Endothelial cell of umbilical vein (primary cell): ENCODE measurements around the gene NSD2. TPM values are rescaled to one million over a fixed set of nuclear protein-coding genes. Genes with fewer than 3 reads are reported as not detected.

Experiments
- BruUV-seq: library from RNA; stranded (reverse); fragments of 400-500 nt; replicated peaks from 2 replicates; lab custom pipeline; 2021; lab: Mats Ljungman, UMichigan
- CTCF ChIA-PET: fragments of 300-600, 350-600 bp; sonication (Branson Sonifier 250); formaldehyde crosslinking; loops from one replicate; lab custom pipeline; 2021; ENCODE audit warnings: antibody characterized with exemption, inconsistent platforms; lab: Charles Lee
- POLR2A ChIA-PET: fragments of 300-600, 350-600 bp; sonication (Branson Sonifier 250); formaldehyde crosslinking; loops from one replicate; lab custom pipeline; 2021; ENCODE audit warnings: antibody characterized with exemption, inconsistent platforms; lab: Charles Lee
- DNase-seq: peaks from one replicate; pipeline ENCODE4 v3.0.0-alpha.2; 2011; ENCODE audit warnings: low read depth, low spot score
- FAIRE-seq: peaks from 2 replicates; lab custom pipeline; 2011; peaks lifted over from hg19 to GRCh38; lab: Jason Lieb, UNC
- H2AFZ ChIP-seq: 2 replicates; pipeline ENCODE4 v1.6.0; 2012; ENCODE audit warnings: low read depth, low read length, control low read depth, inconsistent platforms
- H3K27ac ChIP-seq: 2 replicates; pipeline ENCODE4 v1.5.1; 2011; ENCODE audit warnings: low read depth, mild to moderate bottlenecking, control low read depth, low read length, moderate library complexity; ENCODE audit not compliant: insufficient read depth
- H3K27me3 ChIP-seq, 2 experiments: 2 replicates each; pipeline versions ENCODE4 v1.6.0 to v1.6.1; 2011; ENCODE audit warnings: low read length in 2 of 2, mixed read lengths in 1 of 2; ENCODE audit not compliant: control insufficient read depth in 2 of 2, insufficient read depth in 2 of 2
- H3K36me3 ChIP-seq, 2 experiments: 2 replicates in 1 of 2; 3 replicates in 1 of 2; pipeline ENCODE4 v1.5.1; 2011; ENCODE audit warnings: low read length in 2 of 2, mild to moderate bottlenecking in 1 of 2, moderate library complexity in 1 of 2; ENCODE audit not compliant: control insufficient read depth in 2 of 2, insufficient read depth in 2 of 2; ENCODE audit errors: extremely low read depth in 1 of 2
- H3K4me1 ChIP-seq: 3 replicates; pipeline ENCODE4 v1.5.1; 2011; ENCODE audit warnings: mild to moderate bottlenecking, low read length; ENCODE audit not compliant: control insufficient read depth, insufficient read depth; ENCODE audit errors: extremely low read depth
- H3K4me2 ChIP-seq: 2 replicates; pipeline ENCODE4 v1.6.1; 2011; ENCODE audit warnings: low read length, control low read depth, mixed read lengths; ENCODE audit not compliant: insufficient read depth
- H3K4me3 ChIP-seq, 3 experiments: fragments of 200-600 bp in 1 of 3; sonication (generic), shearing (Covaris generic) in 1 of 3; replicated peaks in 1 of 3; 2 replicates each; pipeline ENCODE4 v1.5.1; 2011 to 2016; ENCODE audit warnings: control low read depth in 3 of 3, low read length in 3 of 3, mild to moderate bottlenecking in 2 of 3, inconsistent platforms in 1 of 3, low read depth in 1 of 3, moderate library complexity in 1 of 3; ENCODE audit not compliant: insufficient read depth in 1 of 3
- H3K79me2 ChIP-seq: 2 replicates; pipeline ENCODE4 v1.6.0; 2012; ENCODE audit warnings: low read length, inconsistent platforms; ENCODE audit not compliant: control insufficient read depth, insufficient read depth
- H3K9ac ChIP-seq: replicated peaks from 2 replicates; pipeline ENCODE3; 2011; ENCODE audit warnings: low read length, control low read depth; ENCODE audit not compliant: insufficient read depth; ENCODE audit errors: extremely low read depth
- H3K9me1 ChIP-seq: replicated peaks from 3 replicates; pipeline ENCODE4 v1.6.0; 2011; ENCODE audit warnings: mild to moderate bottlenecking, low read length; ENCODE audit not compliant: control insufficient read depth, insufficient read depth; ENCODE audit errors: extremely low read depth
- H3K9me3 ChIP-seq: replicated peaks from 2 replicates; pipeline ENCODE4 v1.5.1; 2012; ENCODE audit warnings: low read length, inconsistent platforms; ENCODE audit not compliant: control insufficient read depth, insufficient read depth
- H4K20me1 ChIP-seq: replicated peaks from 2 replicates; pipeline ENCODE3; 2011; ENCODE audit warnings: mild to moderate bottlenecking, low read length; ENCODE audit not compliant: control insufficient read depth, insufficient read depth; ENCODE audit errors: extremely low read depth
- CTCF ChIP-seq, 2 donors: IDR thresholded peaks; 1 replicate in 1 of 2; 2 replicates in 1 of 2; pipeline ENCODE4 v1.5.1; 2011; ENCODE audit warnings: low read length in 2 of 2, mild to moderate bottlenecking in 2 of 2, moderate library complexity in 2 of 2, control low read depth in 1 of 2, inconsistent platforms in 1 of 2, low read depth in 1 of 2; ENCODE audit not compliant: insufficient read depth in 1 of 2; ENCODE audit errors: extremely low read depth in 1 of 2
- EZH2 ChIP-seq: IDR thresholded peaks from 2 replicates; pipeline ENCODE4 v1.6.1; 2012; ENCODE audit warnings: borderline replicate concordance, low read depth, mild to moderate bottlenecking, moderate library complexity, low read length, inconsistent platforms; ENCODE audit not compliant: severe bottlenecking
- FOS ChIP-seq: IDR thresholded peaks from 2 replicates; pipeline ENCODE4 v1.6.1; 2011; ENCODE audit warnings: mild to moderate bottlenecking, low read length, moderate library complexity, borderline replicate concordance; ENCODE audit not compliant: insufficient read depth
- GATA2 ChIP-seq: IDR thresholded peaks from 2 replicates; pipeline ENCODE4 v1.7.0; 2011; ENCODE audit warnings: low read depth, mild to moderate bottlenecking, moderate library complexity, mixed read lengths, low read length; ENCODE audit not compliant: insufficient read length, insufficient read depth
- JUN ChIP-seq: IDR thresholded peaks from 2 replicates; pipeline ENCODE4 v1.6.1; 2011; ENCODE audit warnings: borderline replicate concordance, low read depth; ENCODE audit not compliant: insufficient read length, insufficient read depth
- MAX ChIP-seq: IDR thresholded peaks from 2 replicates; pipeline ENCODE4 v1.6.1; 2011; ENCODE audit not compliant: insufficient read depth, insufficient read length
- MYC ChIP-seq: IDR thresholded peaks from one replicate; pipeline ENCODE4 v1.6.1; 2011; ENCODE audit warnings: mild to moderate bottlenecking, low read depth, low read length
- POLR2A ChIP-seq: IDR thresholded peaks from 2 replicates; pipeline ENCODE4 v1.6.1; 2012; ENCODE audit warnings: low read depth, mild to moderate bottlenecking, control low read depth, low read length
- POLR2AphosphoS5 ChIP-seq: IDR thresholded peaks from 2 replicates; pipeline ENCODE4 v1.6.1; 2012; ENCODE audit warnings: low read depth, mild to moderate bottlenecking, control low read depth, low read length, moderate library complexity; ENCODE audit not compliant: insufficient read depth
- dilution Hi-C: fragments of 300-500 bp; cut with MboI; formaldehyde crosslinking; loops from one replicate; pipeline ENCODE4 v1.15.0; 2019; ENCODE audit warnings: low sequenced_read_pairs; ENCODE audit not compliant: extremely low pct_ligation_motif_present
- intact Hi-C: fragments of 100-400 bp; cut with micrococcal nuclease; formaldehyde crosslinking; loops from one replicate; pipeline ENCODE4 v1.10.0; 2022
- polyA plus RNA-seq, 4 experiments: library from polyadenylated mRNA; depleted of rRNA in 3 of 4; stranded (reverse) in 3 of 4; unstranded in 1 of 4; fragments of >200 nt; gene quantifications; 2 replicates each; pipeline versions ENCODE4 v1.2.1 to v1.2.3, GENCODE V29; 2011 to 2012; ENCODE audit warnings: missing spikeins in 1 of 4
- total RNA-seq: library from RNA; stranded (reverse); gene quantifications from 2 replicates; pipeline ENCODE4 v1.2.3, GENCODE V29; 2021

Gene NSD2
- total and polyA plus RNA-seq, 2 donors (not counting 3 experiments of a cell fraction or from before 2014, with no cell fraction given) = 31.3 to 171 TPM

GRCh38 chr4:1883583-1883982 is 12.4 kb downstream of the NSD2 start:
- Histone ChIP-seq H3K4me2 (no peak overlapping the region), H4K20me1 (peaks cover 4% of the 10 kb centered on the region), H3K4me1 (no peaks in the 10 kb centered on the region), H3K9me3 (no peaks in the 10 kb centered on the region), H3K27ac (no peak overlapping the region), H3K36me3 (no peaks in the 10 kb centered on the region), H3K4me3 (no peak overlapping the region), H3K9ac (no peak overlapping the region), H3K79me2 (peaks cover 98% of the 10 kb centered on the region), H3K27me3 (no peaks in the 10 kb centered on the region), H3K9me1 (no peaks in the 10 kb centered on the region), H2AFZ (no peak overlapping the region)
- intact Hi-C loops (no loop called here), dilution Hi-C loops (no loop called here)
- CTCF ChIA-PET = interaction anchor here (1.4 to 3.6 kb wide), 4 partner anchors 15 to 33 kb away, joined by 3 to 16 read pairs (median 4); no protein-coding TSS in a partner anchor
- FAIRE-seq (no peak), DNase-seq (no peak)
- POLR2A ChIA-PET = no interaction called here
- no TSS peak for BruUV-seq
- TF ChIP-seq FOS = no peak

- no peak overlapping the region for H3K4me2 ChIP-seq
- H3K79me2 ChIP-seq = peaks cover 99% of the 10 kb centered on the region
- ChIA-PET POLR2A (no interaction called here), CTCF (interaction anchor here (2.2 kb wide), 1 partner anchor 14 kb away, joined by 9 read pairs; no protein-coding TSS in a partner anchor)
- no peak overlapping the region for H3K9ac ChIP-seq
- no peak for DNase-seq
- intact Hi-C loops (no loop called here), dilution Hi-C loops (no loop called here)
- no peaks in the 10 kb centered on the region for H3K9me1 ChIP-seq
- no peaks in the 10 kb centered on the region for H3K36me3 ChIP-seq
- H2AFZ ChIP-seq = no peak overlapping the region
- H3K9me3 ChIP-seq = no peaks in the 10 kb centered on the region
- H3K27me3 ChIP-seq = no peaks in the 10 kb centered on the region
- H3K4me1 ChIP-seq = no peaks in the 10 kb centered on the region
- FAIRE-seq = no peak
- H3K27ac ChIP-seq = no peak overlapping the region
- TF ChIP-seq POLR2AphosphoS5 (no peak), CTCF (IDR thresholded peaks at IDR 0.05; ENCODE audit: extremely low read depth in 1 of 2, insufficient read depth in 1 of 2, low read depth in 1 of 2, low read length in 2 of 2) (no peak), JUN (no peak), MAX (no peak), FOS (no peak), EZH2 (no peak), POLR2A (no peak), GATA2 (no peak), MYC (no peak)
- no peak overlapping the region for H3K4me3 ChIP-seq
- peaks cover 4% of the 10 kb centered on the region for H4K20me1 ChIP-seq
- BruUV-seq = no TSS peak
These were observed 14.2 kb downstream of the NSD2 start for GRCh38 chr4:1885414-1885813.
